Stimulated activated CD8-positive, alpha-beta memory T cell treated with anti-CD3 and anti-CD28 coated beads, Interleukin-7, amount 100 ng/mL, for 24 hours (primary cell): ENCODE results near the gene AKIRIN2.

ENCODE experiments used
- DNase-seq: peaks from one replicate; pipeline ENCODE4 v3.0.0-alpha.2; 2020; ENCODE audit warnings: low read depth

The AKIRIN2 gene

GRCh38 chr6:87701676-87702588, at the start of gene AKIRIN2:
AKIRIN2 (minus strand) TSS chr6:87702233; CDS start chr6:87701684, 549 bp downstream.
- peak; percentile 89 for DNase-seq

DNA sequence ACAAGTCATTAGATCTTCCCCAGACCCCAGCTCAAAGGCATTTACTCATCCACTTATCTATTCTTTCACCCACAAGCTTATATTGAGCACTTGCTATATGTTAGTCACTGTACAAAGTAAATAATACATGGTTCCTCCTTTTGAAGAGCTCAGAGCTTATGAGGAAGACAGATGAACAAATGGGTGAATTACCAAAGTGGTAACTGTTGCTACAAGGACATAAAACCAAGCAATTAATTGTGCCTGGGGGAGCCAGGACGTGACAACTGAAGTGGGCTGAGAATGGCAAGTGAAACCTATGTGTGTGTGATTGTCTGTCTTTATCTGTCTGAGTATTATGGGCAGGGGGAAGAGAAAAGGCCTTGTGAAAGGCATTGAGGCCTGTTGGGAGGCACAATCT, 45.6 kb upstream of the AKIRIN2 start:
- no peak for DNase-seq

DNA sequence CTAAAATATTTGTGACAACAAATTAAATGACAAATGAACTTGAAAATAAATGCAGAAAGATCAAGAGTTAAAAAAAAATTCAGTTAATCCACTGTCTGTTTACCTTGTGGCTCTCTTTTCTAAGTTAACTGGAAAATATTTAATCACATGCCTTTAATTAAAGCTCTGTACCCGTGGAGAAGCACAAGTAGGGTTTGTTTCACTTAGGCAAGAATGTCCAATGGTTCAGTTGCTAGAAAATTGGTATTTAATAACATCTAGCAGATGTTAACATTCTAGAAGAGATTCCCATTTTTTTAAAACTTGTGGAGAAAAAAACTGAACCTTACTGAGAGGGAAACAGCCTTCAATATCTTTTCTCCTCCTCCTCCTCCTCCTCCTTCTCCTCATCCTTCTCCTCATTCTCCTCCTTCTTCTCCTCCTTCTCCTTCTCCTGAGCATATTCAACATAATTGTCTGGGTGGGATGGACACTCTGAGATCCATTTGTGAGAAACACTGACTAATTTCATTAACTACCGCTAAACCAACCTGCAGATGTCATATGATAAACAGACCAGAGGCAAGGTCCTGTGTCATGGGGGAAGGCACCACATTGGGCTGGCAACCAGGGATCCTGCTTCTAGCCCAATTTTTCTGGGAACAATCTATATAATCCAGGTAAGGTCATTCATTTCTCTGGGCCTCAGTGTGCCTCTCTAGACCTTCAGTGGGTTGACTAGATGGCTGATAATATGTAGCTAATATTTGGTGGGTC, 44.1 kb upstream of the AKIRIN2 start:
- no peak for DNase-seq

DNA sequence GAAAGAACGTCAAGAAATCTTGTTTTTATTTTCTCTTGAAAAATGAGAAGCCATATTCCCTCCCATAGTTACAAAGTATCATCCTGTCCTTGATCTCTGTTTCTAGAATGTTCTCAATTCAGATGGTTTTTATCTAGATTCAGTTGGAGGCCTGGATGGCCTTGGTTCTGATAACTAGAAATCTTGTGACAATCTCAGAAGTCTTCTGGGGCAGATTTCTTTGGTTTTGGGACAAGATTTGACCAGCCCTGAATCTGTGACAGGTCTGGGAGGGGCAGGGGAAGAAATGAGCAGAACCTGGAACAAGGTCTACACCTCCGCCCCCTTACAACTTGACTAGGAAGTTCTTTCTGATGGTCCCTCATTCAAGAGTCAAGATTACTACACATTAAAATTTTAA, 41.4 kb upstream of the AKIRIN2 start:
- DNase-seq = no peak

GRCh38 chr6:87742106-87742505, 40.1 kb upstream of the AKIRIN2 start:
- peak; percentile 16 for DNase-seq

- no peak for DNase-seq
These were observed 39.1 kb upstream of the AKIRIN2 start for GRCh38 chr6:87741001-87741650.

GRCh38 chr6:87738744-87739143, 36.7 kb upstream of the AKIRIN2 start:
- no peak for DNase-seq

DNA sequence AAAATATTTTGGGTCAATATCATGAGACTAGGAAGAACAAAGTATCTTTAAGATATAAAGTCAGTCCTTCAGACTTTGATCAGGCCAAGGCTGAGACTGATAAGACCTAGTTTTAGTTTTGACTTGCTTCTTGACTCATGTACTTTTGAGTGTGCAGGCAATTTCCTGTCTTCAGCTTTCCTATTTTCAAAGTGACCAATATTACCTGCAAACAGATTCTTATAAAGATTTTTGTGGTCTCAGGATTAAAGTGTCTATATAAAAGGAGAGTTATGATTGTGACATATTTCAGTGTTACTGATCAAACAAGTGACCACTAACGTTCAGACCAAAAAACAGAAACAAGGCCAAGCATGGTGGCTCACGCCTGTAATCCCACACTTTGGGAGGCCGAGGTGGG, 36.0 kb upstream of the AKIRIN2 start:
- DNase-seq = no peak

GRCh38 chr6:87736809-87737540, 34.9 kb upstream of the AKIRIN2 start:
- no peak for DNase-seq

DNA sequence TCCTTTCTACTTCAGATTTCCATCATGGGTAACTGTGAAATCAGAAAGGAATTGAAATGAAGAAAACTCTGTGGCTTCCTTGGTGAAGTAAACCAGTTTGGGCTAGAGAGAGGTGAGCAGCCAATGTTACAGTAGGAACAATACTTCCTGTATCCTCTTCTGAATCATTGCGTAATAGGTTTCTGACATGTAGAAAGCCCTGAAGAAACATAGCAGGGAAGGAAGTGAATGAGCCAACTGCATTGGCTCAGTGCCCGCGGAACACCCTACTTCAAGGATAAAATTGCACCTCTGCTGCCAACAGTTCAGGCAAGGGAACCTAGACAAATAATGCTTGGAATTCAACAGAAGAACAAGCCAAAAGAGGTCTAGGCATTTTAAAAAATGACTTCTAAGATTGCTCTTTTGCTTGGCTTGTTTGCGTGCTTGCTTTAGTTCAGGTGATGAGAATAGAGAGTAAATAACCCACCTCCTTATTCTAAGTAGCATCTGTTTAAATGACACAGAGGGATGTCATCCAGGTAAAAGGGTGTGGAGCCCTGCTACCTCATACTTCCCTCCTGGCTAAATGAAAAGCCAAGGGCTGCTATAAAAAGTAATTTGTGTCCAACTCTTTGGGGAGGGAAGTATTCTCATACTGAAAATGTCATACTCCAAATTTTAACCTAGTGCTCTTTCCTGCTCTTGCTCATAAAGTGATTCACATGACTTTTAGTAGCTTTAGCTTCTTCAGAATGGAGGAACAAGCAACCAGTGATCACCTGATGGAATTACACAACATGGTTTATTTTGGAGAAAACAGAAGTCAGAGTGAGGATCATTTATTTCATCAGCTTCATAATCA, 30.0 kb upstream of the AKIRIN2 start:
- no peak for DNase-seq

DNA sequence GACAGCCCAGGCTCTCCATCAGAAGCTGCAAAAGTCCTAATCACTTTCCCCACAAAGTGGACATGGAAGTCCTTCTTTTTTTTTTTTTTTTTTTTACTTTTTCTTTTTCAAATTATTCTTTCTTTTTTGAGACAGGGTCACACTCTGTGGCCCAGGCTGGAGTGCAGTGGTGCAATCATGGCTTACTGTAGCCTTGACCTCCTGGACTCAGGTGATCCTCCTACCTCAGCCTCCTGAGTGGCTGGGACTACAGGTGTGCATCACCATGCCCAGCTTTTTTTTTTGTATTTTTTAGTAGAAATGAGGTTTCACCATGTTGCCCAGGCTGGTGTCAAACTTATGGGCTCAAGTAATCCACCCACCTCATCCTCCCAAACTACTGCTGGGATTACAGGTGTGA, 29.0 kb upstream of the AKIRIN2 start:
- DNase-seq = no peak

DNA sequence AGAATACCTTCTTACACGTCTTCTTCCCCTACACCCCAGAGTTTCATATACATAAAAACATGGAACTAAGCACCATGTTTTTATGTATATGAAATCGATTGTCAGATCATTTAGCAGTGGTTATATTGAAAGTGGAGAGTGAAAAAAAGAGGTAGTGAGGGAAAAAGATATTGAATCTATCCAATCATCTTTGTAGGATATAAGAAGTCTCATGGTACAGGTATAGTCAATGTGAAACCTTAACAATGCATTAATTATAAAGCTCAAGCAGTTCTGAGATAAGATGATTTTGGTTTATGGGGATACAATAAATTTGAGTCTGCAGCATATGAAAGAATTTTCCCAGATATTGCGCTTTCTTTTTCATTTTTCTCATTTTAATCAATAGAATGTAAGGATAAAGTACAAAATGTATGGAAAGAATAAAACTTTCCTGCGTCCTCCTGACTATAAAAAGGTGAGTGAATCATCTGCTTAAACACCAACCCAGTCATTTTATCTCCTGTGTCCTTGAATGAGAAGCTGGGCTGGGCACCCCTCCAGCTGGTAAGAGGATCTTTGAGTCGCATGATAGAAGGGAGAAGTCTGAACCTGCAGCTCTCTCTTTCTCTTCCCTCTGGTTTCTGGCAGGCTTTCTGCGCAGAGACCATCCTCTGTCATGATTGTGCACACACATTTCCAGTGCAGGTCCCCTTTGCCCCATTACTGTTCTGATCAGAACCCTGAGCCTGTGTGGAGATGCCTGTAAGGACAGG, 28.1 kb upstream of the AKIRIN2 start:
- DNase-seq = no peak

DNA sequence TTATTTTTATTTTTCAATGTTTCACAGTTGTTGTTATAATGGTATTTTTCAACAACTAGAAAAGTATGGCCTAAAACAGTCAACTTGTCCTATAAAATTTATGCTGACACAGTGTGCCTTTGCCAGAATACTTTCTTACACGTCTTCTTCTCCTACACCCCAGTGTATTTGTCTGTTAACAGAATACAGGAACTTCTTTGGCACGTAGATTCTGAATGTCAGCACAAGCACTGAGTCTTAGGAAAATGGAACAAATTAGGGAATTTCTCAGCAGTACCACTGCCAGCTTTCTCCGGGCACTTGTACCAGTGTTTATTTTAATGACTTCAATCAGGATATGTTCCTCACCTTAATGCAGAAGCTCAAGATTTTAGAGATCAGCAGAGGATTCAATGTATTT, 26.7 kb upstream of the AKIRIN2 start:
- no peak for DNase-seq

- no peak for DNase-seq
These were observed 23.2 kb upstream of the AKIRIN2 start for GRCh38 chr6:87724983-87725811.

GRCh38 chr6:87723170-87724078, 21.4 kb upstream of the AKIRIN2 start:
- DNase-seq = no peak

- DNase-seq = no peak
These were observed 20.6 kb upstream of the AKIRIN2 start for GRCh38 chr6:87722540-87723169.

DNA sequence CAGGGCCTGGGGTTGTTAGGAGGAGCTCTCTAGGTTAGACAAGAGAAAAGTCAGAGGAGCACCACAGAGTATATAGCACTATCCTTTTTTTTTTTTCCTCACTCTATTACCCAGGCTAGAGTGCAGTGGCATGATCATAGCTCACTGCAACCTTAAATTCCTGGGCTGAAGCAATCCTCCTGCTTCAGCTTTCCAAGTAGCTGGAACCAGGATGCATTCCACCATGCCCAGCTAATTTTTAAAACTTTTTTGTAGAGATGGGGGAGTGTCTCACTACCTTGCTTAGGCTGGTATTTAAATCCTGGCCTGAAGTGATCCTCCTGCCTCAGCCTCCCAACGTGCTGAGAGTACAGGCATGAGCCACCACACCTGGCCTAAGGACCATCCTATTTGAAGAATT, 19.3 kb upstream of the AKIRIN2 start:
- no peak for DNase-seq
